ENCODE results near the gene RPL18A.

RPL18A gene

GRCh38 chr19:17859533-17860330, at the start of gene RPL18A:
RPL18A (plus strand) TSS chr19:17859910; CDS start chr19:17859957, 47 bp downstream.
- TF ChIP-seq GATA3 (IDR thresholded peaks at IDR 0.05; ENCODE audit: low read depth, low read length) (no peak), GATA2 (IDR thresholded peaks at IDR 0.05; ENCODE audit: low read depth, low read length) (no peak)

- TF ChIP-seq GATA3 (IDR thresholded peaks at IDR 0.05; ENCODE audit: low read depth, low read length) (no peak), GATA2 (IDR thresholded peaks at IDR 0.05; ENCODE audit: low read depth, low read length) (no peak)
Measured at GRCh38 chr19:17811103-17811502, 48.6 kb upstream of the RPL18A start.

GRCh38 chr19:17811681-17812080, 48.0 kb upstream of the RPL18A start:
- TF ChIP-seq GATA2 (IDR thresholded peaks at IDR 0.05; ENCODE audit: low read depth, low read length) = no peak
- TF ChIP-seq GATA3 (IDR thresholded peaks at IDR 0.05; ENCODE audit: low read depth, low read length) = no peak

GRCh38 chr19:17812099-17812498, 47.6 kb upstream of the RPL18A start:
- TF ChIP-seq GATA2 (IDR thresholded peaks at IDR 0.05; ENCODE audit: low read depth, low read length) (no peak), GATA3 (IDR thresholded peaks at IDR 0.05; ENCODE audit: low read depth, low read length) (no peak)

GRCh38 chr19:17817668-17818363, 41.9 kb upstream of the RPL18A start:
- TF ChIP-seq GATA2 (IDR thresholded peaks at IDR 0.05; ENCODE audit: low read depth, low read length) (no peak), GATA3 (IDR thresholded peaks at IDR 0.05; ENCODE audit: low read depth, low read length) (no peak)

GRCh38 chr19:17821190-17821589, 38.5 kb upstream of the RPL18A start, which contains the start of gene INSL3:
INSL3 (minus strand) TSS chr19:17821519; CDS start chr19:17821506, 13 bp downstream.
- TF ChIP-seq GATA3 (IDR thresholded peaks at IDR 0.05; ENCODE audit: low read depth, low read length) = no peak
- no peak for TF ChIP-seq GATA2 (IDR thresholded peaks at IDR 0.05; ENCODE audit: low read depth, low read length)

- TF ChIP-seq GATA2 (IDR thresholded peaks at IDR 0.05; ENCODE audit: low read depth, low read length) = no peak
- no peak for TF ChIP-seq GATA3 (IDR thresholded peaks at IDR 0.05; ENCODE audit: low read depth, low read length)
Measured at GRCh38 chr19:17824339-17824738, 35.4 kb upstream of the RPL18A start.

GRCh38 chr19:17826508-17827056, 33.1 kb upstream of the RPL18A start:
- TF ChIP-seq GATA2 (IDR thresholded peaks at IDR 0.05; ENCODE audit: low read depth, low read length) = no peak
- TF ChIP-seq GATA3 (IDR thresholded peaks at IDR 0.05; ENCODE audit: low read depth, low read length) = no peak

- no peak for TF ChIP-seq GATA2 (IDR thresholded peaks at IDR 0.05; ENCODE audit: low read depth, low read length)
Measured at GRCh38 chr19:17829855-17830566, 29.7 kb upstream of the RPL18A start.

- TF ChIP-seq GATA2 (IDR thresholded peaks at IDR 0.05; ENCODE audit: low read depth, low read length) = no peak
- TF ChIP-seq GATA3 (IDR thresholded peaks at IDR 0.05; ENCODE audit: low read depth, low read length) = no peak
Measured at GRCh38 chr19:17830567-17831418, 28.9 kb upstream of the RPL18A start.

GRCh38 chr19:17831419-17831888, 28.3 kb upstream of the RPL18A start:
- no peak for TF ChIP-seq GATA2 (IDR thresholded peaks at IDR 0.05; ENCODE audit: low read depth, low read length)
- TF ChIP-seq GATA3 (IDR thresholded peaks at IDR 0.05; ENCODE audit: low read depth, low read length) = no peak

- TF ChIP-seq GATA2 (IDR thresholded peaks at IDR 0.05; ENCODE audit: low read depth, low read length) = no peak
- TF ChIP-seq GATA3 (IDR thresholded peaks at IDR 0.05; ENCODE audit: low read depth, low read length) = no peak
Measured at GRCh38 chr19:17832443-17833208, 27.1 kb upstream of the RPL18A start.

All from SH-SY5Y (cell line).